Mesenchymal stem cell (in vitro differentiated cells and primary cell): ENCODE results near the gene TBCC.
A peak's percentile ranks its signal among the peaks of the same experiment; 100 is the strongest.

ENCODE experiments used
- DNase-seq: peaks from one replicate; pipeline ENCODE4 v3.0.0-alpha.2; 2013
- H2AFZ ChIP-seq: one replicate; pipeline ENCODE4 v1.6.1; 2013; ENCODE audit warnings: low read depth, mild to moderate bottlenecking, control low read depth, inconsistent platforms, low read length, moderate library complexity
- H2AK5ac ChIP-seq: 2 replicates; pipeline ENCODE4 v1.6.1; 2013; ENCODE audit warnings: low read length, moderate library complexity, mild to moderate bottlenecking, inconsistent platforms; ENCODE audit not compliant: severe bottlenecking
- H2BK120ac ChIP-seq: one replicate; pipeline ENCODE4 v1.6.1; 2013; ENCODE audit warnings: low read depth, mild to moderate bottlenecking, inconsistent platforms, low read length, moderate library complexity
- H2BK12ac ChIP-seq, 2 experiments: one replicate each; pipeline ENCODE4 v1.6.1; 2013; ENCODE audit warnings: inconsistent platforms in 2 of 2, low read length in 2 of 2, mild to moderate bottlenecking in 2 of 2, moderate library complexity in 2 of 2, control low read depth in 1 of 2
- H2BK15ac ChIP-seq: one replicate; pipeline ENCODE4 v1.6.1; 2013; ENCODE audit warnings: mild to moderate bottlenecking, low read depth, inconsistent platforms; ENCODE audit not compliant: poor library complexity, severe bottlenecking
- H2BK5ac ChIP-seq: 2 replicates; pipeline ENCODE4 v1.6.1; 2013; ENCODE audit warnings: low read depth, mild to moderate bottlenecking, low read length, control low read depth, inconsistent platforms; ENCODE audit not compliant: poor library complexity, severe bottlenecking
- H3K14ac ChIP-seq, 2 experiments: one replicate each; pipeline ENCODE4 v1.6.1; 2013; ENCODE audit warnings: inconsistent platforms in 2 of 2, low read length in 2 of 2, control low read depth in 1 of 2, mild to moderate bottlenecking in 1 of 2, moderate library complexity in 1 of 2
- H3K18ac ChIP-seq, 2 experiments: one replicate each; pipeline ENCODE4 v1.6.1; 2013; ENCODE audit warnings: inconsistent platforms in 2 of 2, low read length in 2 of 2, control low read depth in 1 of 2, low read depth in 1 of 2, mild to moderate bottlenecking in 1 of 2
- H3K23ac ChIP-seq, 2 experiments: one replicate each; pipeline ENCODE4 v1.6.1; 2013; ENCODE audit warnings: inconsistent platforms in 2 of 2, low read length in 2 of 2, mild to moderate bottlenecking in 2 of 2, moderate library complexity in 2 of 2, control low read depth in 1 of 2
- H3K27ac ChIP-seq: 2 replicates; pipeline ENCODE4 v1.5.1; 2013; ENCODE audit warnings: mild to moderate bottlenecking, moderate library complexity, low read length, control low read depth, inconsistent platforms; ENCODE audit not compliant: poor library complexity, severe bottlenecking
- H3K27me3 ChIP-seq, 2 experiments: 2 replicates each; pipeline versions ENCODE4 v1.6.1 to v1.7.0; 2013; ENCODE audit warnings: low read length in 2 of 2, mild to moderate bottlenecking in 2 of 2, moderate library complexity in 2 of 2, control low read depth in 1 of 2, inconsistent platforms in 1 of 2; ENCODE audit not compliant: control insufficient read depth in 1 of 2, insufficient read depth in 1 of 2
- H3K36me3 ChIP-seq, 2 experiments: 2 replicates each; pipeline versions ENCODE4 v1.6.1 to v1.7.0; 2013; ENCODE audit warnings: low read length in 2 of 2, control low read depth in 1 of 2, inconsistent platforms in 1 of 2, low read depth in 1 of 2, mild to moderate bottlenecking in 1 of 2; ENCODE audit not compliant: insufficient read depth in 2 of 2, control insufficient read depth in 1 of 2
- H3K4ac ChIP-seq, 2 experiments: one replicate each; pipeline ENCODE4 v1.6.1; 2013; ENCODE audit warnings: inconsistent platforms in 2 of 2, low read length in 2 of 2, mild to moderate bottlenecking in 2 of 2, moderate library complexity in 2 of 2, control low read depth in 1 of 2, low read depth in 1 of 2
- H3K4me1 ChIP-seq: 2 replicates; pipeline ENCODE4 v1.6.1; 2013; ENCODE audit warnings: low read depth, low read length, control low read depth; ENCODE audit not compliant: control insufficient read depth, insufficient read depth
- H3K4me2 ChIP-seq: 2 replicates; pipeline ENCODE4 v1.6.1; 2013; ENCODE audit warnings: low read length, mild to moderate bottlenecking, inconsistent platforms; ENCODE audit not compliant: poor library complexity, severe bottlenecking
- H3K4me3 ChIP-seq, 2 experiments: 2 replicates each; pipeline versions ENCODE4 v1.5.1 to v1.7.0; 2013; ENCODE audit warnings: low read length in 2 of 2, mild to moderate bottlenecking in 2 of 2, control low read depth in 1 of 2, low read depth in 1 of 2; ENCODE audit not compliant: insufficient read depth in 1 of 2
- H3K79me1 ChIP-seq: replicated peaks from 2 replicates; pipeline ENCODE4 v1.6.1; 2013; ENCODE audit warnings: mild to moderate bottlenecking, control low read depth, low read length, inconsistent platforms; ENCODE audit not compliant: poor library complexity, severe bottlenecking
- H3K9ac ChIP-seq: 2 replicates; pipeline ENCODE4 v1.7.0; 2013; ENCODE audit warnings: mild to moderate bottlenecking, low read length, moderate library complexity
- H3K9me3 ChIP-seq: 2 replicates; pipeline ENCODE4 v1.7.0; 2013; ENCODE audit warnings: mild to moderate bottlenecking, low read length; ENCODE audit not compliant: control insufficient read depth
- H4K8ac ChIP-seq: one replicate; pipeline ENCODE4 v1.6.1; 2013; ENCODE audit warnings: inconsistent platforms, mild to moderate bottlenecking, low read length, moderate library complexity
- H4K91ac ChIP-seq: one replicate; pipeline ENCODE4 v1.6.1; 2013; ENCODE audit warnings: mild to moderate bottlenecking, low read length, inconsistent platforms
- WGBS: methylation state at CpG from one replicate; pipeline ENCODE4 v1.1.7; 2013; ENCODE audit warnings: mixed read lengths; 5-methylcytosine and 5-hydroxymethylcytosine counted together

TBCC gene

DNA sequence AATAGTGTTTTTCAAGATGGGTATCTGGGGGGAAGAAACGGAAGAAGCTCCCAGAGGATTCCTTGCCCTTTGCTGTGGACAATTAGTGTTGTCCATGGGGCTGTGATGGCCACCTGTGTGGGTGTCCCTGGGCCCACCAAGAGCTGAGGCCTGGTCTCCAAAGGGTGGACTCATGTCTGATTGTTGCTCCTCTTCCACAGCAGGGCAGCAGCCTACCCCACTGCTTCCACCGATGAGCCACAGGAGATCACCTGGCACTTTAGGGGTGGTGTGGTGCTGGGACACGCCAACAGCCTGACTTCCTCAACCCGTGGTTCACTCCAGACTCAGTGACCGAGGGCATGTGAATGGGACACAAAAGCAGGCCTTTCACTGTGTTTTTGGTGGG is 48.6 kb downstream of the TBCC start:
- H3K4me3 ChIP-seq, result no peak overlapping the region
- H3K36me3 ChIP-seq, result peaks cover 8 to 23% of the 10 kb centered on the region in 2 experiments
- H3K9ac ChIP-seq, result no peak overlapping the region
- H2BK5ac ChIP-seq, result no peak overlapping the region
- no peak overlapping the region for H3K4ac ChIP-seq
- no peak overlapping the region for H2BK12ac ChIP-seq
- DNase-seq, result no peak
- no peak overlapping the region for H3K23ac ChIP-seq
- H2BK15ac ChIP-seq, result no peak overlapping the region
- H3K14ac ChIP-seq, result no peak overlapping the region
- H3K27me3 ChIP-seq, result no peaks in the 10 kb centered on the region
- peaks cover 4% of the 10 kb centered on the region for H3K4me1 ChIP-seq
- no peak overlapping the region for H2BK120ac ChIP-seq
- H3K9me3 ChIP-seq, result no peaks in the 10 kb centered on the region
- 89% methylated on average over 5 of the region's 5 CpGs for WGBS
- H4K8ac ChIP-seq, result no peak overlapping the region
- no peak overlapping the region for H4K91ac ChIP-seq
- no peaks in the 10 kb centered on the region for H3K79me1 ChIP-seq
- H3K27ac ChIP-seq, result no peak overlapping the region
- H3K4me2 ChIP-seq, result no peak overlapping the region
- no peak overlapping the region for H2AFZ ChIP-seq
- no peak overlapping the region for H3K18ac ChIP-seq
- no peak overlapping the region for H2AK5ac ChIP-seq

DNA sequence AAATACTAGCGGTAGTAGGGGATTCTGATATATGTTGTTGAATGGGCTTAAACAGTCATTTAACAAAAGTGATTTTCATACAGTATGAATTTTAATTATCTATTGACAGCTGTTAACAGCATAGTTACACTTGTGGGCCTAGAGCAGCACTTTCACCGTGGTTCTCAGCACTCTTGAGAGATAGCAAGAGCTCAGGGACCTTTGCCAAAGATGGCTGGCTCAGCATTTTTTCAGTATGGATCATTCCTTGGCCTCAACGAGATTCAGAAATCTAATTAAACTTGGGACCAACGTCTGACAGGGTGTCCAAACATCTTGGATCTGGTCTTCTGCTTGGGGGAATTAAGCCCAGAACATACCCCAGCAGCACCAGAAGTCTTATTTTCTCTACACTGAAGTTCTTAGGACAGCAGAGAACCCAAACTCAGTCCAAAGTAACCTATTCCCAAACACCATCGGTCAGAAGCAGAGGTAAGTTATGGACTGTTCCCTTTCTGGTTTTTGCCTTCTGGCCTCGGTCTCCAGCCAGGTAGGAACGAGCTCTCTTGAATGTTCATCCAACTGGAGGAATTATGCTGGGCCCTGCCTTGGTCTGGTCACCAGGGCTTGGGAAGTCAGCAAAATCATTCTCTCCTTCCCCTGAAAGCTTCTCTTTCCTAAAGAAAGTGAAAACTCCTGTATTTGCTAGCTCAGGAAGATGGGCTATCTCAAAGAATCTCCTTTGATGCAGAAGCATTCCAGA is 49.2 kb downstream of the TBCC start:
- 97% methylated on average over 6 of the region's 7 CpGs for WGBS
- H3K27me3 ChIP-seq, result no peaks in the 10 kb centered on the region
- no peak overlapping the region for H4K8ac ChIP-seq
- peak overlapping the region; percentile 38 for H3K9ac ChIP-seq
- H2AK5ac ChIP-seq, result no peak overlapping the region
- H3K23ac ChIP-seq, result no peak overlapping the region
- H3K36me3 ChIP-seq, result peaks cover 8 to 28% of the 10 kb centered on the region in 2 experiments
- H3K9me3 ChIP-seq, result no peaks in the 10 kb centered on the region
- no peak overlapping the region for H4K91ac ChIP-seq
- H3K4me2 ChIP-seq, result no peak overlapping the region
- H2BK120ac ChIP-seq, result no peak overlapping the region
- H3K4me1 ChIP-seq, result peaks cover 3% of the 10 kb centered on the region
- H3K18ac ChIP-seq, result no peak overlapping the region
- no peak overlapping the region for H2AFZ ChIP-seq
- no peak overlapping the region for H3K4ac ChIP-seq
- no peak overlapping the region for H2BK15ac ChIP-seq
- H3K4me3 ChIP-seq, result no peak overlapping the region
- H3K79me1 ChIP-seq, result no peaks in the 10 kb centered on the region
- no peak overlapping the region for H3K14ac ChIP-seq
- H2BK5ac ChIP-seq, result no peak overlapping the region
- no peak overlapping the region for H2BK12ac ChIP-seq
- H3K27ac ChIP-seq, result no peak overlapping the region
- DNase-seq, result no peak

DNA sequence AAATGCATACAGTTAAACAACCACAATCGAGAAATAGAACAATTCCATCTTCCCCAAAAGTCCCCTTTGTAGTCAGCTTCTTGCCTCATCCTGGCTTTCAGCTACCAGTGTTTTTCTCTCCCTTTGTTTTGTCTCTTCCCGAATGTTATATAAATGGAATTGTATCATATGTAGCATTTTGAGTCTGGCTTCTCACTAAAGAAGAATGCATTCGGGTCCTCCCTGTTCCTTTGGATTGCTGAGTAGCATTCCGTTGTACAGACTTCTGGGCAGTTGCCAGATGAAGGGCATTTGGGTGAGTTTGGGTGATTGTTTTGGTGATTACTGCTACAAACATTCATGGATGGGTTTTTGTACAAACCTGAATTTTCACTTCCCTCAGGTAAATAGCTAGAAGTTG is 51.3 kb downstream of the TBCC start:
- Histone ChIP-seq H2AK5ac (no peak overlapping the region), H3K9ac (peak overlapping the region; percentile 60), H3K14ac (no peak overlapping the region), H2AFZ (no peak overlapping the region), H4K8ac (no peak overlapping the region), H3K27ac (no peak overlapping the region), H2BK15ac (no peak overlapping the region), H2BK5ac (no peak overlapping the region), H3K27me3 (no peaks in the 10 kb centered on the region), H3K18ac (no peak overlapping the region), H2BK120ac (no peak overlapping the region), H2BK12ac (no peak overlapping the region), H3K4me1 (peaks cover 5% of the 10 kb centered on the region), H4K91ac (no peak overlapping the region), H3K4ac (no peak overlapping the region), H3K23ac (no peak overlapping the region), H3K36me3 (peaks cover 15 to 50% of the 10 kb centered on the region in 2 experiments), H3K9me3 (no peaks in the 10 kb centered on the region), H3K4me3 (no peak overlapping the region), H3K4me2 (no peak overlapping the region), H3K79me1 (peaks cover 4% of the 10 kb centered on the region)
- no peak for DNase-seq
- 85% methylated on average over 3 of the region's 4 CpGs for WGBS
